PC-3 (cell line): Measurements from ENCODE around the gene CMBL. TPM values are rescaled to one million over a fixed set of nuclear protein-coding genes. Genes with fewer than 3 reads are reported as not detected.
"Not testable (repeated sequence)": the region's sequence is repeated elsewhere in the genome, so short reads cannot be mapped to it uniquely, and the experiment has no call there.

ENCODE experiments used
- ATAC-seq: fragments of 200-7000 bp; cut with Tn5 transposase; 2 replicates; pipeline ENCODE4 v1.9.1; 2020; ENCODE audit warnings: mild to moderate bottlenecking, moderate library complexity
- BruUV-seq: library from RNA; stranded (reverse); fragments of 400-500 nt; replicated peaks from 2 replicates; lab custom pipeline; 2021; lab: Mats Ljungman, UMichigan
- CTCF ChIA-PET: fragments of 300-600 bp; sonication (Branson Sonifier 250); formaldehyde crosslinking; loops from one replicate; lab custom pipeline; 2022; ENCODE audit warnings: antibody characterized with exemption; lab: Charles Lee
- POLR2A ChIA-PET: fragments of 300-600 bp; sonication (Branson Sonifier 250); formaldehyde crosslinking; loops from one replicate; lab custom pipeline; 2022; ENCODE audit warnings: antibody characterized with exemption; ENCODE audit not compliant: unreplicated experiment; lab: Charles Lee
- DNase-seq: peaks from one replicate; pipeline ENCODE4 v3.0.0-alpha.2; 2015
- H2AFZ ChIP-seq: fragments of 300-600 bp; sonication (generic); 2 replicates; pipeline ENCODE4 v1.6.0; 2016; ENCODE audit warnings: antibody characterized with exemption, low read length
- H3F3A ChIP-seq: fragments of 300-600 bp; sonication (generic); one replicate; pipeline ENCODE4 v1.6.0; 2017; ENCODE audit warnings: antibody characterized with exemption, low read length, control low read depth, mild to moderate bottlenecking; ENCODE audit not compliant: unreplicated experiment
- H3K27ac ChIP-seq: fragments of 300-600 bp; sonication (generic); 2 replicates; pipeline ENCODE4 v1.5.1; 2016; ENCODE audit warnings: mild to moderate bottlenecking, low read length
- H3K27me3 ChIP-seq: fragments of 300-600 bp; sonication (generic); 2 replicates; pipeline ENCODE4 v1.6.1; 2016; ENCODE audit warnings: low read length, mixed read lengths
- H3K36me3 ChIP-seq: fragments of 300-600 bp; sonication (generic); 2 replicates; pipeline ENCODE4 v1.6.1; 2016; ENCODE audit warnings: low read depth, mixed run types, low read length, mixed read lengths
- H3K4me1 ChIP-seq: fragments of 300-600 bp; sonication (generic); 2 replicates; pipeline ENCODE4 v1.5.1; 2016; ENCODE audit warnings: low read length; ENCODE audit not compliant: insufficient read depth
- H3K4me2 ChIP-seq: fragments of 300-600 bp; sonication (generic); 2 replicates; pipeline ENCODE4 v1.6.0; 2016; ENCODE audit warnings: low read length
- H3K4me3 ChIP-seq: fragments of 300-600 bp; sonication (generic); 2 replicates; pipeline ENCODE4 v1.5.1; 2016; ENCODE audit warnings: mild to moderate bottlenecking, low read length, mixed read lengths
- H3K79me2 ChIP-seq: fragments of 300-600 bp; sonication (generic); 2 replicates; pipeline ENCODE4 v1.6.1; 2017; ENCODE audit warnings: low read length, mixed read lengths
- H3K9ac ChIP-seq: fragments of 300-600 bp; sonication (generic); 2 replicates; pipeline ENCODE4 v1.6.0; 2016; ENCODE audit warnings: mild to moderate bottlenecking, low read length
- H3K9me2 ChIP-seq: fragments of 300-600 bp; sonication (generic); replicated peaks from 2 replicates; pipeline ENCODE4 v1.6.1; 2016; ENCODE audit warnings: mixed run types, low read length, mixed read lengths
- H3K9me3 ChIP-seq: fragments of 300-600 bp; sonication (generic); 2 replicates; pipeline ENCODE4 v1.6.1; 2016; ENCODE audit warnings: low read length, mixed read lengths
- H4K20me1 ChIP-seq: fragments of 300-600 bp; sonication (generic); 2 replicates; pipeline ENCODE4 v1.6.1; 2016; ENCODE audit warnings: low read length, mixed read lengths
- EZH2 ChIP-seq: fragments of 300-600 bp; sonication (generic); IDR thresholded peaks from one replicate; pipeline ENCODE4 v1.6.1; 2017; ENCODE audit warnings: antibody characterized with exemption, mild to moderate bottlenecking, low read length; ENCODE audit not compliant: unreplicated experiment
- EZH2phosphoT487 ChIP-seq: fragments of 300-600 bp; sonication (generic); IDR thresholded peaks from 2 replicates; pipeline ENCODE4 v1.6.1; 2018; ENCODE audit warnings: mild to moderate bottlenecking, antibody characterized with exemption, low read length, borderline replicate concordance
- intact Hi-C: fragments of 100-400 bp; cut with micrococcal nuclease; formaldehyde crosslinking; loops from 2 replicates; pipeline ENCODE4 v1.9.0; 2023
- total RNA-seq: library from RNA; depleted of rRNA; stranded (reverse); fragments of >200 nt; gene quantifications from 2 replicates; pipeline ENCODE4 v1.2.3, GENCODE V29; 2014
- TF ChIP-seq, protein P1 (sequence below): fragments of 300-600 bp; sonication (generic); conservative IDR thresholded peaks from 2 replicates; pipeline ENCODE4 v1.5.1; 2017; ENCODE audit warnings: antibody characterized with exemption, low read depth, mild to moderate bottlenecking, low read length

Gene CMBL
- total RNA-seq, 1 experiment from 2014 or later, result 35.7 TPM

DNA sequence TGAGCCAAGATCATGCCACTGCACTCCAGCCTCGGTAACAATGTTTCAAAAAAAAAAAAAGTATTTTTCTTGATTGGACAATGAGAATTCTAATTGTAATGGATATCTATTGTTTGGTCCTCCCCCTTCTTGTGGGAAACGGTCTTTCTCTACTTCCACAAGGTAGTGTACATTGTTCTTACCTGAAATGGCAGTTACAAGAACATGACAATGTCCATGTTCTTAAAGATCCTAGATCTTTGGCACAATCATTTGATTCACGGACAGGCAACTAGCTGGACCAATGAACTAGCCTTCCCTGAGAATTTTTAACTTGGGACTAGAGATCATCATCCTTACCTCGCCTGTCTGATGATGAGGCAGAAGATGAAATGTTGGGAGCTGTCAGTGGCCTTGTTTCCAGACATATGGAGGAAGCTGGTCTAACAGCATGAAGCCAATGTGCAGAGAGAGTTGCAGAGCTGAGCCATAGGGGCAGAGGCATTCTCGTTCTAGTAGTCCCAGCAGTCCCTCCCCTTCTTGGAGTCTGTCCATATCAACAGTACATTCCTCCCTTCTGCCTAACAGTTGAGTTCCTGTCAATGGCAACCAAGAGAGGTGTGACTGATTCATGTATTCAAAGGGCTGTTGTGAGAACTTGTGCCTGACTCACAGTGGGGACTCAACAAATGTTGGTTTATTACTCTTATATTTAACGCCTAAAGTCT is 43.6 kb upstream of the CMBL start:
- Histone ChIP-seq H3K9me2 (no peaks in the 10 kb centered on the region), H3K9ac (no peak overlapping the region), H3K27me3 (no peaks in the 10 kb centered on the region), H3F3A (peaks cover 5% of the 10 kb centered on the region), H3K79me2 (peaks cover 42% of the 10 kb centered on the region), H3K4me3 (no peak overlapping the region), H3K4me2 (no peak overlapping the region), H3K9me3 (no peaks in the 10 kb centered on the region), H4K20me1 (peaks cover 19% of the 10 kb centered on the region), H3K36me3 (no peaks in the 10 kb centered on the region), H2AFZ (no peak overlapping the region), H3K4me1 (peaks cover 20% of the 10 kb centered on the region), H3K27ac (no peak overlapping the region)
- ChIA-PET CTCF (no interaction called here), POLR2A (interaction anchor here (0.6 kb wide), 1 partner anchor 91 kb away, joined by 9 read pairs; no protein-coding TSS in a partner anchor)
- intact Hi-C loops, result no loop called here
- ATAC-seq (no peak), DNase-seq (peak; percentile 73)
- no TSS peak for BruUV-seq
- TF ChIP-seq EZH2phosphoT487 (no peak), EZH2 (no peak)
- TF ChIP-seq, protein P1, sequence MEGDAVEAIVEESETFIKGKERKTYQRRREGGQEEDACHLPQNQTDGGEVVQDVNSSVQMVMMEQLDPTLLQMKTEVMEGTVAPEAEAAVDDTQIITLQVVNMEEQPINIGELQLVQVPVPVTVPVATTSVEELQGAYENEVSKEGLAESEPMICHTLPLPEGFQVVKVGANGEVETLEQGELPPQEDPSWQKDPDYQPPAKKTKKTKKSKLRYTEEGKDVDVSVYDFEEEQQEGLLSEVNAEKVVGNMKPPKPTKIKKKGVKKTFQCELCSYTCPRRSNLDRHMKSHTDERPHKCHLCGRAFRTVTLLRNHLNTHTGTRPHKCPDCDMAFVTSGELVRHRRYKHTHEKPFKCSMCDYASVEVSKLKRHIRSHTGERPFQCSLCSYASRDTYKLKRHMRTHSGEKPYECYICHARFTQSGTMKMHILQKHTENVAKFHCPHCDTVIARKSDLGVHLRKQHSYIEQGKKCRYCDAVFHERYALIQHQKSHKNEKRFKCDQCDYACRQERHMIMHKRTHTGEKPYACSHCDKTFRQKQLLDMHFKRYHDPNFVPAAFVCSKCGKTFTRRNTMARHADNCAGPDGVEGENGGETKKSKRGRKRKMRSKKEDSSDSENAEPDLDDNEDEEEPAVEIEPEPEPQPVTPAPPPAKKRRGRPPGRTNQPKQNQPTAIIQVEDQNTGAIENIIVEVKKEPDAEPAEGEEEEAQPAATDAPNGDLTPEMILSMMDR, result no peak

- H2AFZ ChIP-seq, result no peak overlapping the region
- DNase-seq, result no peak
- H3K9ac ChIP-seq, result no peak overlapping the region
- H3K27ac ChIP-seq, result no peak overlapping the region
- no peaks in the 10 kb centered on the region for H3K27me3 ChIP-seq
- H3K9me2 ChIP-seq, result no peaks in the 10 kb centered on the region
- no TSS peak for BruUV-seq
- TF ChIP-seq, protein P1, result no peak
- TF ChIP-seq EZH2, result no peak
- TF ChIP-seq EZH2phosphoT487, result no peak
- peaks cover 13% of the 10 kb centered on the region; the same call in 1 of the 2 replicates for H3K4me1 ChIP-seq
- no peaks in the 10 kb centered on the region for H4K20me1 ChIP-seq
- no peaks in the 10 kb centered on the region for H3K36me3 ChIP-seq
- H3K79me2 ChIP-seq, result peaks cover 14% of the 10 kb centered on the region
- no peak overlapping the region for H3K4me3 ChIP-seq
- ChIA-PET CTCF (no interaction called here), POLR2A (no interaction called here)
- intact Hi-C loops, result no loop called here
- peaks cover 5% of the 10 kb centered on the region for H3F3A ChIP-seq
- H3K9me3 ChIP-seq, result no peaks in the 10 kb centered on the region
- no peak overlapping the region for H3K4me2 ChIP-seq
- ATAC-seq, result no peak
Measured at GRCh38 chr5:10348258-10348657, 40.6 kb upstream of the CMBL start.

DNA sequence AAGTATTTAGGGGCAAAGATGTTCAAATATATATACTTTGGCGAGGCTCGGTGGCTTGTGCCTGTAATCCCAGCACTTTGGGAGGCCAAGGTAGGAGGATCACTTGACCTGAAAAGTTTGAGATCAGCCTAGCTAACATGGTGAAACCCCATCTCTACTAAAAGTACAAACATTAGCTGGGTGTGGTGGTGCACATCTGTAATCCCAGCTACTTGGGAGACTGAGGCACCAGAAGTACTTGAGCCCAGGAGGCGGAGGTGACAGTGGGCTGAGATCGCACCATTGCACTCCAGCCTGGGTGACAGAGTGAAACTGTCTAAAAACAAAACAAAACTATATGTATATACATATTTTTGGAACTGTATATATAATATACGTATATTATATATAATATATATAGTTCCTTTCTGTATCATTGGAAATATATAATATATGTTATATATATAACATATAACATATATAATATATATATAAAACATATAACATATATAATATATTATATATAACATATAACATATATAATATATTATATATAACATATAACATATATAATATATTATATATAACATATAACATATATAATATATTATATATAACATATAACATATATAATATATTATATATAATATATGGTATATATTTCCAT is 36.9 kb upstream of the CMBL start:
- H3K4me2 ChIP-seq, ATAC-seq, H3K9me3 ChIP-seq, H4K20me1 ChIP-seq, intact Hi-C loops, POLR2A ChIA-PET, H3K4me1 ChIP-seq, H3K27ac ChIP-seq, H3K9me2 ChIP-seq, BruUV-seq, H2AFZ ChIP-seq, H3K36me3 ChIP-seq, CTCF ChIA-PET, H3K27me3 ChIP-seq, H3K9ac ChIP-seq, H3F3A ChIP-seq, H3K4me3 ChIP-seq, DNase-seq, H3K79me2 ChIP-seq: not testable (repeated sequence)
